GM23338 (cell line): ENCODE measurements around the gene CISH.

Experiments used
- CTCF ChIP-seq, 2 experiments: fragments of 200-600 bp in 1 of 2; sonication (generic) in 1 of 2; conservative IDR thresholded peaks; 2 replicates each; pipeline versions ENCODE4 v1.5.1 to v1.6.1; 2016 to 2017; ENCODE audit warnings: antibody characterized with exemption in 2 of 2, low read depth in 2 of 2, mild to moderate bottlenecking in 2 of 2, moderate library complexity in 1 of 2
- EZH2 ChIP-seq: fragments of 200-600 bp; sonication (generic); IDR thresholded peaks from one replicate; pipeline ENCODE4 v1.8.0; 2017; ENCODE audit warnings: antibody characterized with exemption, mild to moderate bottlenecking, low read depth; ENCODE audit not compliant: unreplicated experiment
- EZH2phosphoT487 ChIP-seq: fragments of 200-600 bp; sonication (generic); IDR thresholded peaks from one replicate; pipeline ENCODE4 v1.8.1; 2018; ENCODE audit warnings: antibody characterized with exemption; ENCODE audit not compliant: unreplicated experiment
- JUNB ChIP-seq: IDR thresholded peaks from one replicate; pipeline ENCODE4 v1.6.1; 2016; ENCODE audit warnings: antibody characterized with exemption; ENCODE audit not compliant: unreplicated experiment
- POLR2AphosphoS5 ChIP-seq: IDR thresholded peaks from 2 replicates; pipeline ENCODE4 v1.6.1; 2016; ENCODE audit warnings: antibody characterized with exemption, low read depth

- no peak for TF ChIP-seq POLR2AphosphoS5
- TF ChIP-seq CTCF (conservative IDR thresholded peaks at IDR 0.05; ENCODE audit: low read depth in 2 of 2): no peak
- no peak for TF ChIP-seq EZH2
- no peak for TF ChIP-seq JUNB
- no peak for TF ChIP-seq EZH2phosphoT487
Observed at GRCh38 chr3:50639055-50639494, 27.5 kb upstream of the CISH start.
